Fibroblast of the aortic adventitia (primary cell): ENCODE results near the gene PDE3B. TPM values are rescaled to one million over a fixed set of nuclear protein-coding genes. Genes with fewer than 3 reads are reported as not detected.
A peak's percentile ranks its signal among the peaks of the same experiment; 100 is the strongest.
"Not testable (repeated sequence)": the region's sequence is repeated elsewhere in the genome, so short reads cannot be mapped to it uniquely, and the experiment has no call there.

Experiments
- DNase-seq: peaks from one replicate; pipeline ENCODE4 v3.0.0-alpha.2; 2010; ENCODE audit warnings: low read depth
- H3K4me3 ChIP-seq: 2 replicates; pipeline ENCODE4 v1.5.1; 2011; ENCODE audit warnings: low read depth, mild to moderate bottlenecking, control low read depth, low read length, moderate library complexity
- CTCF ChIP-seq: IDR thresholded peaks from 2 replicates; pipeline ENCODE4 v1.5.1; 2011; ENCODE audit warnings: mild to moderate bottlenecking, low read length, control low read depth, inconsistent platforms; ENCODE audit not compliant: insufficient read depth
- total RNA-seq: library from RNA; depleted of rRNA; stranded (reverse); fragments of >200 nt; gene quantifications from 2 replicates; pipeline ENCODE4 v1.2.3, GENCODE V29; 2012; ENCODE audit warnings: low replicate concordance

The PDE3B gene
- total RNA-seq, 1 donor = 2.8 TPM

DNA sequence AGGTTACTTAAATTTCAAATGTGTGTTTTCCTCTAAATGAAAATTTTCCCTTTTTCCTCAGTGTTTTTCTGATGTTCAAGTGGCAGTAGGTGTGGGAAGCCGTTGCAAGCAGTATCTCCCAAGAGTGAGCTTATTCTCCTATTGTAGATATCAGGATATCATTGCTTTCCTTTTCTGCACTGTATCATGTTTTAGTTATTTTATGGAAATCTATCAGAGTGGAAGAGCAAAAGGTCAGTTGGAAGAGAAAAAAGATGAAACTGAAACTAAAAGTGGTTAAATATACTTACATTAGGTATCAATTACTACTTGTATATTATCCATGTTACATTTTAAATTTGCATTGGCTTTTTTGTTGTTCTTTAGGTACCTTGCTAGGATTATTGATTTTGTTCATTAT, 57.0 kb downstream of the PDE3B start:
- DNase-seq = no peak
- H3K4me3 ChIP-seq = no peak overlapping the region
- TF ChIP-seq CTCF = no peak

DNA sequence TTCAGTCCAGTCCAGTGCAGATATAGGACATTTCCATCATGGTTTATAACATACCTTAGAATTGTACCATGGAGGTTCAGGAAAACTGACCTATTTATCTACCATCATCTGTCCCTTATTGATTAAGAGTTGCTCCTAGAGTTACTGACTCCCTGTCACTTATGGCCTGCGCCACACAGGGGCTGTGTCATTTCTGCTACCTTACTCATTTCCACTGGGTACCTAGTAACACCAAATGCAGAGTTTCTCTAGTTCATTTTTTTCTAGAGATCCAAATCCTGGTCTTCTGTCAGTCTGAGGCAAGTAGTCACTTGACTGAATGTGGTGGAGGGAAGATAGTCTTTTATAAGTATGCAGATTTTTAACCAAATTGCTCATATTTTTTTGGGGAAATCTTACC, 59.2 kb downstream of the PDE3B start:
- no peak overlapping the region for H3K4me3 ChIP-seq
- no peak for DNase-seq
- TF ChIP-seq CTCF = no peak

GRCh38 chr11:14703731-14704130, 60.1 kb downstream of the PDE3B start:
- no peak for DNase-seq

DNA sequence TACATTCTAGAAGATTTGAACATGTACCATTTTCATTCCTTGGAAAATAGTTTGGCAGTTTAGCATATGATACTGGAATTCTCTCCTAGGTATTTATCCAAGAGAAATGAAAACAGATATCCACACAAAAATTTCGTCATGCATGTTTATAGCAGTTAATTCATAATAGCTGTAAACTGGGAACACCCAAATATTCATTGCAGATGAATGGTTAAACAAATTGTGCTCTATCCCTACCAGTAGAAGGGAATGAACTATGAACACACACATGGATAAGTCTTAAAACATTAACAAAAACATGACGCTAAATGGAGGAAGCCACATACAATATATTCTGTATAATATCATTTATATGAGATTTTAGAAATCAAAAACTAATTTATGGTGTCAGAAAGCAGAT, 61.5 kb downstream of the PDE3B start:
- H3K4me3 ChIP-seq = no peak overlapping the region
- TF ChIP-seq CTCF = no peak
- no peak for DNase-seq

More at GRCh38 chr11:14703731-14704130, 60.1 kb downstream of the PDE3B start:
- no peak overlapping the region for H3K4me3 ChIP-seq
- TF ChIP-seq CTCF = no peak

DNA sequence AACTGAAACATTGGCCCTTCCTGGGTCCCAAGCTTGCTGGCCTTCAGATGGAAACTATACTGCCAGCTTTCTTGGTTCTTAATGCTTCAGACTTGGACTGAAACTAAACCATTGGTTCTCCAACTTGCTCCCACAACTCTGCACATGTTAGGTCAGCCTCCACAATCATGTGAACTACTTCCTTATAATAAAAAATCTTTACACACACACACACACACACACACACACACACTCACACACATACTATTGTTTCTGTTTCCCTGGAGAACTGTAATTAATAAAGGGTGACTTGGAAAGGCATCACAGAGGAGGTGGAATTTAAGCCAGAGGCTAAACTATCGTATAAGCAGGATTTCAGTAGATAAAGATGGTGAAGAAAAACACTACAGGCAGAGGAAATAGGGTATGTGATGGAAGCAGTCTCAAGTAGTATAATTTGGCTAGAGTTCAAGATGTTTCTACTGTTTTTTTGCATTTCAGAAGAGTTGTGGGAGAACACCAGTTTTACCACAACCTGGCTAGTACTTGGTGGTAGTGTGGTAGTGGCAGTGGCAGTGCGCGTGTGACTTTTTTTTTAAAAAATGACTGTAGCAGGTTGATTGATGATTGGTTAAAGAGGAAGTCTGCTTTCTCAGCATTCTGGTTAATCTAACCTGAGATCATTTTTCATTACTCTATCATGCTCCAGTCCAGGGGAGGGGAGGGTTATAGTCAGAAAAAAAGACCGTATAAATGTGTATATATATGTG, 70.1 kb downstream of the PDE3B start:
- DNase-seq = no peak
- no peak for TF ChIP-seq CTCF
- H3K4me3 ChIP-seq = no peak overlapping the region

DNA sequence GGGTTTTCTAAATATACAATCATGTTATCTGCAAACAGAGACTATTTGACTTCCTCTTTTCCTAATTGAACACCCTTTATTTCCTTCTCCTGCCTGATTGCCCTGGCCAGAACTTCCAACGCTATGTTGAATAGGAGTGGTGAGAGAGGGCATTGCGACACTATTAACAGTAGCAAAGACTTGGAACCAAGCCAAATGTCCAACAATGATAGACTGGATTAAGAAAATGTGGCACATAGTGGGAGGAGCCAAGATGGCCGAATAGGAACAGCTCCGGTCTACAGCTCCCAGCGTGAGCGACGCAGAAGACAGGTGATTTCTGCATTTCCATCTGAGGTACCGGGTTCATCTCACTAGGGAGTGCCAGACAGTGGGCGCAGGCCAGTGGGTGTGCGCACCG, 72.1 kb downstream of the PDE3B start:
- not testable (repeated sequence) for H3K4me3 ChIP-seq, DNase-seq

- DNase-seq = peak; percentile 9
Observed at GRCh38 chr11:14722496-14722895, 78.9 kb downstream of the PDE3B start.

More at GRCh38 chr11:14722496-14722895, 78.9 kb downstream of the PDE3B start:
- TF ChIP-seq CTCF = no peak
- no peak overlapping the region for H3K4me3 ChIP-seq
